GM19193 (cell line): ENCODE results near the gene EYA2.

ENCODE experiments used
- POLR2A ChIP-seq: IDR thresholded peaks from 4 replicates; pipeline ENCODE4 v1.6.1; 2011; ENCODE audit not compliant: insufficient read depth, insufficient read length; ENCODE audit errors: extremely low read depth

EYA2 gene

GRCh38 chr20:46937533-46938226, 43.0 kb downstream of the EYA2 start:
- no peak for TF ChIP-seq POLR2A

- no peak for TF ChIP-seq POLR2A
Measured at GRCh38 chr20:46938434-46938833, 43.8 kb downstream of the EYA2 start.

- no peak for TF ChIP-seq POLR2A
Measured at GRCh38 chr20:46939031-46939965, 44.7 kb downstream of the EYA2 start.

- TF ChIP-seq POLR2A: no peak
Measured at GRCh38 chr20:46940616-46941015, 46.0 kb downstream of the EYA2 start.

GRCh38 chr20:46941404-46941803, 46.8 kb downstream of the EYA2 start:
- TF ChIP-seq POLR2A: no peak

- TF ChIP-seq POLR2A: no peak
Measured at GRCh38 chr20:46943861-46944591, 49.4 kb downstream of the EYA2 start.

- no peak for TF ChIP-seq POLR2A
Measured at GRCh38 chr20:46945465-46945864, 50.8 kb downstream of the EYA2 start.

- TF ChIP-seq POLR2A: no peak
Measured at GRCh38 chr20:46946181-46946624, 51.6 kb downstream of the EYA2 start.

- no peak for TF ChIP-seq POLR2A
Measured at GRCh38 chr20:46946796-46947195, 52.2 kb downstream of the EYA2 start.

GRCh38 chr20:46948081-46948480, 53.4 kb downstream of the EYA2 start:
- TF ChIP-seq POLR2A: no peak

GRCh38 chr20:46951405-46951804, 56.8 kb downstream of the EYA2 start:
- TF ChIP-seq POLR2A: no peak

GRCh38 chr20:46951840-46952497, 57.3 kb downstream of the EYA2 start:
- TF ChIP-seq POLR2A: no peak

GRCh38 chr20:46953596-46953995, 59.0 kb downstream of the EYA2 start:
- TF ChIP-seq POLR2A: no peak

GRCh38 chr20:46954490-46955038, 59.9 kb downstream of the EYA2 start:
- TF ChIP-seq POLR2A: no peak

GRCh38 chr20:46955601-46956556, 61.2 kb downstream of the EYA2 start:
- no peak for TF ChIP-seq POLR2A
